ENCODE measurements around the gene LRRC38. TPM values are rescaled to one million over a fixed set of nuclear protein-coding genes. Genes with fewer than 3 reads are reported as not detected.

The LRRC38 gene
- total RNA-seq, 1 donor from 2014 or later, result not detected

DNA sequence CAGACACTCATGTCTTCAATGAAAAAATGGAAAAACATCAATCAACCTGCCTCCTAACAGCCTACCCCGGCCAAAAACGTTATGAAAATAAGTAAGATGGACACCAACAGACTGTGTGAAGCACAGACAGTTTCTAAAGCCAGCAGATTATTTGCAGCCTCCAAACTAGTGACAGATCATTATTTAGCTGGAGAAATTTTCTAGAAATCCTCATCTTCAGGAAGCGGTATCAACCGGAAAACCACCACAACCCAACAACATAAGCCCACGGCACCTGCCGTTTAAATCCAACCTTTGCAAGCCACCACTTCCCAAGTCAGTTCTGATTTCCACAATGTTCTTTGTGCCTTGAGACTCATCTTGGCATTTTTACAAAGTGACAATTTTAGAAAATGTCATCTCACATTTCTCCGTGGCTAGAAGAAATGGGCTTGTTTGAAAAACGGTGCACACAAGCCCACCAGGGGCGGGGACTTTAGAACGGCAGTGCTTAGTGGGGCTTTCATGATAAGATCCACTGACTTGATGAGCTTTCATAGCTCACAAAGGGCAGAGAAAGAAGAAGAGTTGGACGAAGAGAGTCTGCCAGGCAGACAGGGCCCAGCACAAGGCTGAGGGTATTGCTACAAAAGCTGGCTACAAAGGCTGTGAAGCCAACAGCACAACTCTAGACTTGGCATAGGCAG lies 34.5 kb downstream of the LRRC38 start:
- Mint-ChIP-seq H3K27me3 (ENCODE audit: unreplicated experiment) (no peaks in the 10 kb centered on the region), H3K36me3 (ENCODE audit: unreplicated experiment) (no peaks in the 10 kb centered on the region), H3K4me1 (ENCODE audit: unreplicated experiment) (no peaks in the 10 kb centered on the region), H3K4me3 (ENCODE audit: unreplicated experiment) (no peak overlapping the region), H3K27ac (ENCODE audit: unreplicated experiment) (no peak overlapping the region), H3K9me3 (ENCODE audit: unreplicated experiment) (peaks cover 41% of the 10 kb centered on the region)
- TF ChIP-seq, protein P1, sequence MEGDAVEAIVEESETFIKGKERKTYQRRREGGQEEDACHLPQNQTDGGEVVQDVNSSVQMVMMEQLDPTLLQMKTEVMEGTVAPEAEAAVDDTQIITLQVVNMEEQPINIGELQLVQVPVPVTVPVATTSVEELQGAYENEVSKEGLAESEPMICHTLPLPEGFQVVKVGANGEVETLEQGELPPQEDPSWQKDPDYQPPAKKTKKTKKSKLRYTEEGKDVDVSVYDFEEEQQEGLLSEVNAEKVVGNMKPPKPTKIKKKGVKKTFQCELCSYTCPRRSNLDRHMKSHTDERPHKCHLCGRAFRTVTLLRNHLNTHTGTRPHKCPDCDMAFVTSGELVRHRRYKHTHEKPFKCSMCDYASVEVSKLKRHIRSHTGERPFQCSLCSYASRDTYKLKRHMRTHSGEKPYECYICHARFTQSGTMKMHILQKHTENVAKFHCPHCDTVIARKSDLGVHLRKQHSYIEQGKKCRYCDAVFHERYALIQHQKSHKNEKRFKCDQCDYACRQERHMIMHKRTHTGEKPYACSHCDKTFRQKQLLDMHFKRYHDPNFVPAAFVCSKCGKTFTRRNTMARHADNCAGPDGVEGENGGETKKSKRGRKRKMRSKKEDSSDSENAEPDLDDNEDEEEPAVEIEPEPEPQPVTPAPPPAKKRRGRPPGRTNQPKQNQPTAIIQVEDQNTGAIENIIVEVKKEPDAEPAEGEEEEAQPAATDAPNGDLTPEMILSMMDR (IDR thresholded peaks at IDR 0.05), result no peak
- no peak for DNase-seq (ENCODE audit: extremely low spot score, unreplicated experiment)

DNA sequence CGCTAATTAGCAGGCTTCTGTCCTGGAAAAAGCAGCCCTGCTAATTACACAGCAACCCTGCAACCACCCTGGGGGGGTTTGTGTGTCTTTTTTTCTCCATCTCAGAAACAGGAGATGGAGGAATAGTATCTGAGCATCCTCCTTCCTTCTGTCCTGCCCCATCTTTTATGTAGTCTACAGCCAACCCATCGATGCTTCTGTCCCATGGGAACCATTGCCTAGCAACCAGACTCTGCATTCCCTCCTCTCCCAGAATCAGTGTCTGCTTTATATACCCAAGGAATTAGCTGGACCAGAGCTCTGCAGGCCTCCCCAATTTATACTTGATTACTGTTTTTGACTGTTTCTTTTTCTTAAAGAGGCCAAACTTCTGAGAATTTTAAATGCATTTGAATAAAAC lies 35.1 kb downstream of the LRRC38 start:
- H3K4me1 Mint-ChIP-seq (ENCODE audit: unreplicated experiment), result no peaks in the 10 kb centered on the region
- no peak overlapping the region for H3K27ac Mint-ChIP-seq (ENCODE audit: unreplicated experiment)
- TF ChIP-seq, protein P1 (IDR thresholded peaks at IDR 0.05), result no peak
- no peak overlapping the region for H3K4me3 Mint-ChIP-seq (ENCODE audit: unreplicated experiment)
- no peaks in the 10 kb centered on the region for H3K27me3 Mint-ChIP-seq (ENCODE audit: unreplicated experiment)
- H3K9me3 Mint-ChIP-seq (ENCODE audit: unreplicated experiment), result peaks cover 44% of the 10 kb centered on the region
- no peak for DNase-seq (ENCODE audit: extremely low spot score, unreplicated experiment)
- no peaks in the 10 kb centered on the region for H3K36me3 Mint-ChIP-seq (ENCODE audit: unreplicated experiment)

DNA sequence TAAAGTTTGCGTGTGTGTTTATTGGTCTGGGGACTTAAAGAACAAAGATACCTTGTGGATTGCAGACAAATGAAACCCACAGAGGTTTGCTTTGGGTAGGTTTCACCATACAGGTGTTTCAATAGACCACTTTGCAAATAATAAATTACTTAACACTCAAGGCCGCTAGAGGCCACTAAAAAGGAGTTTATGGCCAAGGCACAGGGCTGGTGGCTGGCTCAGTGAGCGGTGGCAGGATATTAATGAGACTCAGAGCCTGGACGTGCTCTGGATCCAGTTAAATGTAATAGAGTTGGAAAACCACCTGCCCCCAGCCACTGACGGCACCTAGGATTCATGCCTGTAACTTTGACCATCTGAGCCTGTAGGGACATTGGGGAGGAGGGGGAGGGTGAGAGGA lies 44.5 kb downstream of the LRRC38 start:
- H3K9me3 Mint-ChIP-seq (ENCODE audit: unreplicated experiment), result peaks cover 30% of the 10 kb centered on the region
- no peaks in the 10 kb centered on the region for H3K27me3 Mint-ChIP-seq (ENCODE audit: unreplicated experiment)
- no peak overlapping the region for H3K4me3 Mint-ChIP-seq (ENCODE audit: unreplicated experiment)
- H3K4me1 Mint-ChIP-seq (ENCODE audit: unreplicated experiment), result no peaks in the 10 kb centered on the region
- H3K27ac Mint-ChIP-seq (ENCODE audit: unreplicated experiment), result no peak overlapping the region
- TF ChIP-seq, protein P1 (IDR thresholded peaks at IDR 0.05), result no peak
- H3K36me3 Mint-ChIP-seq (ENCODE audit: unreplicated experiment), result no peaks in the 10 kb centered on the region
- no peak for DNase-seq (ENCODE audit: extremely low spot score, unreplicated experiment)

DNA sequence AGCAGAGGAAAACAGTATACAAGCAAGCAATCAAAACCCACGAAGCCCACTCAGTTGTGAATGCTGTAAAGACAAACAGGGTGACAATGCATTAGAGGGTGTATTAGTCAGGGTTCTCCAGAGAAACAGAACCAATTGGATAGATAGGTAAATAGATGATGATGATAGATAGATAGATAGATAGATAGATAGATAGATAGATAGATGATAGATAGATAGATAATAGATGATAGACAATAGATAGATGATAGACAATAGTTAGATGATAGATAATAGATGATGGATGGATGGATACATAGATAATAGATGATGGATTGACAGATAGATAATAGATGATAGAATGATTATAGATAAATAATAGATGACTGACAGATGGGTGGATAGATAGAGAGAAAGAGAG lies 48.3 kb downstream of the LRRC38 start:
- no peak overlapping the region for H3K27ac Mint-ChIP-seq (ENCODE audit: unreplicated experiment)

DNA sequence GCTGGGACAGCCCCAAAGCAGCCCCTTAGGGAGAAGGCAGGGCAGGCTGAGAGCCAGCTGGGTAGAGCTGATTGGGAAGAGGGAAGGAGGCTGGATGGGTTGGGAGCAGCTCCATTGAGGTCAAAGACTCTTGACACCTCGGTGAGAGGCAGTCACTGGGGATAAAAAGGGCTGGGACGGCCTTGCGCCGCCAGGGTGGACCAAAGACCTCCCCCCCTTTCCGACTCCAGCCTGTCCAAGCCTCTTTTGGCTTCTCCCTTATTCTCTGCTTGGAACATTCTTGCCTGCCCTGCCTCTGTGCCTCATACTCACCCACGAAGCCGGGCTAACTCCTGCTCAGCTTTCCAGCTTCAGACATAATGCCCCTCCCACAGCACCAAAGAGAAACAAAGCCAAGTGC lies 51.1 kb downstream of the LRRC38 start:
- H3K27ac Mint-ChIP-seq (ENCODE audit: unreplicated experiment), result no peak overlapping the region
- H3K27me3 Mint-ChIP-seq (ENCODE audit: unreplicated experiment), result no peaks in the 10 kb centered on the region
- TF ChIP-seq, protein P1 (IDR thresholded peaks at IDR 0.05), result no peak
- no peak for DNase-seq (ENCODE audit: extremely low spot score, unreplicated experiment)
- no peaks in the 10 kb centered on the region for H3K4me1 Mint-ChIP-seq (ENCODE audit: unreplicated experiment)
- H3K9me3 Mint-ChIP-seq (ENCODE audit: unreplicated experiment), result peaks cover 29% of the 10 kb centered on the region
- H3K36me3 Mint-ChIP-seq (ENCODE audit: unreplicated experiment), result no peaks in the 10 kb centered on the region
- H3K4me3 Mint-ChIP-seq (ENCODE audit: unreplicated experiment), result no peak overlapping the region

More for the DNA sequence above, 48.3 kb downstream of the LRRC38 start:
- DNase-seq (ENCODE audit: extremely low spot score, unreplicated experiment), result no peak
- peaks cover 14% of the 10 kb centered on the region for H3K9me3 Mint-ChIP-seq (ENCODE audit: unreplicated experiment)
- H3K4me3 Mint-ChIP-seq (ENCODE audit: unreplicated experiment), result no peak overlapping the region
- no peaks in the 10 kb centered on the region for H3K36me3 Mint-ChIP-seq (ENCODE audit: unreplicated experiment)
- H3K4me1 Mint-ChIP-seq (ENCODE audit: unreplicated experiment), result no peaks in the 10 kb centered on the region
- no peaks in the 10 kb centered on the region for H3K27me3 Mint-ChIP-seq (ENCODE audit: unreplicated experiment)
- TF ChIP-seq, protein P1 (IDR thresholded peaks at IDR 0.05), result no peak
